Endothelial cell of umbilical vein (primary cell): Measurements from ENCODE around the gene ZP1.
"Not testable (repeated sequence)": the region's sequence is repeated elsewhere in the genome, so short reads cannot be mapped to it uniquely, and the experiment has no call there.

Source experiments
- CTCF ChIP-seq, 2 donors: IDR thresholded peaks; 1 replicate in 1 of 2; 2 replicates in 1 of 2; pipeline ENCODE4 v1.5.1; 2011; ENCODE audit warnings: low read length in 2 of 2, mild to moderate bottlenecking in 2 of 2, moderate library complexity in 2 of 2, control low read depth in 1 of 2, inconsistent platforms in 1 of 2, low read depth in 1 of 2; ENCODE audit not compliant: insufficient read depth in 1 of 2; ENCODE audit errors: extremely low read depth in 1 of 2
- EZH2 ChIP-seq: IDR thresholded peaks from 2 replicates; pipeline ENCODE4 v1.6.1; 2012; ENCODE audit warnings: borderline replicate concordance, low read depth, mild to moderate bottlenecking, moderate library complexity, low read length, inconsistent platforms; ENCODE audit not compliant: severe bottlenecking
- FOS ChIP-seq: IDR thresholded peaks from 2 replicates; pipeline ENCODE4 v1.6.1; 2011; ENCODE audit warnings: mild to moderate bottlenecking, low read length, moderate library complexity, borderline replicate concordance; ENCODE audit not compliant: insufficient read depth
- GATA2 ChIP-seq: IDR thresholded peaks from 2 replicates; pipeline ENCODE4 v1.7.0; 2011; ENCODE audit warnings: low read depth, mild to moderate bottlenecking, moderate library complexity, mixed read lengths, low read length; ENCODE audit not compliant: insufficient read length, insufficient read depth
- JUN ChIP-seq: IDR thresholded peaks from 2 replicates; pipeline ENCODE4 v1.6.1; 2011; ENCODE audit warnings: borderline replicate concordance, low read depth; ENCODE audit not compliant: insufficient read length, insufficient read depth
- MAX ChIP-seq: IDR thresholded peaks from 2 replicates; pipeline ENCODE4 v1.6.1; 2011; ENCODE audit not compliant: insufficient read depth, insufficient read length
- MYC ChIP-seq: IDR thresholded peaks from one replicate; pipeline ENCODE4 v1.6.1; 2011; ENCODE audit warnings: mild to moderate bottlenecking, low read depth, low read length
- POLR2A ChIP-seq: IDR thresholded peaks from 2 replicates; pipeline ENCODE4 v1.6.1; 2012; ENCODE audit warnings: low read depth, mild to moderate bottlenecking, control low read depth, low read length
- POLR2AphosphoS5 ChIP-seq: IDR thresholded peaks from 2 replicates; pipeline ENCODE4 v1.6.1; 2012; ENCODE audit warnings: low read depth, mild to moderate bottlenecking, control low read depth, low read length, moderate library complexity; ENCODE audit not compliant: insufficient read depth

- TF ChIP-seq JUN; CTCF (IDR thresholded peaks at IDR 0.05; ENCODE audit: extremely low read depth in 1 of 2, insufficient read depth in 1 of 2, low read depth in 1 of 2, low read length in 2 of 2); POLR2AphosphoS5; MAX; GATA2; POLR2A; EZH2; FOS; MYC: not testable (repeated sequence)
Measured at GRCh38 chr11:60823745-60824306, 43.5 kb upstream of the ZP1 start.
